Body of pancreas (tissue), 4 donors: ENCODE data around the gene ABCB8.

ENCODE experiments used
- CTCF ChIP-seq, 7 experiments: fragments of 450-650 bp in 4 of 7; fragments of 200-600 bp in 3 of 7; sonication (generic) in 3 of 7; IDR thresholded peaks; one replicate each; pipeline ENCODE4 v1.5.1; 2016 to 2019; ENCODE audit warnings: antibody characterized with exemption in 7 of 7
- POLR2A ChIP-seq, 3 donors: fragments of 450-650 bp; IDR thresholded peaks; one replicate each; pipeline ENCODE4 v1.6.1; 2016; ENCODE audit warnings: antibody characterized with exemption in 3 of 3, mild to moderate bottlenecking in 2 of 3

GRCh38 chr7:151025924-151026671, 2.2 kb upstream of the ABCB8 start:
- TF ChIP-seq CTCF (IDR thresholded peaks at IDR 0.05) (no peak), POLR2A (IDR thresholded peaks at IDR 0.05) (no peak)
